Left ventricle myocardium inferior (tissue), 1 donor: ENCODE measurements around the gene NRG2. TPM values are rescaled to one million over a fixed set of nuclear protein-coding genes. Genes with fewer than 3 reads are reported as not detected.

Experiments
- DNase-seq: peaks from one replicate; pipeline ENCODE4 v3.0.0-alpha.2; 2020
- H3K27ac ChIP-seq: fragments of 200-600 bp; replicated peaks from 2 replicates; pipeline ENCODE4 v1.8.0; 2021
- H3K27me3 ChIP-seq: fragments of 200-600 bp; 2 replicates; pipeline ENCODE4 v1.8.0; 2021; ENCODE audit warnings: low read depth
- H3K36me3 ChIP-seq: fragments of 200-600 bp; 2 replicates; pipeline ENCODE4 v1.8.0; 2021
- H3K4me1 ChIP-seq: fragments of 200-600 bp; 2 replicates; pipeline ENCODE4 v1.8.0; 2021
- H3K4me3 ChIP-seq: fragments of 200-600 bp; 2 replicates; pipeline ENCODE4 v1.8.0; 2021; ENCODE audit warnings: mild to moderate bottlenecking, moderate library complexity
- H3K9me3 ChIP-seq: fragments of 200-600 bp; replicated peaks from 2 replicates; pipeline ENCODE4 v1.8.0; 2021
- CTCF ChIP-seq: fragments of 200-600 bp; IDR thresholded peaks from 2 replicates; pipeline ENCODE4 v1.8.0; 2021; ENCODE audit warnings: antibody characterized with exemption, mild to moderate bottlenecking, borderline replicate concordance
- intact Hi-C: fragments of 100-400 bp; cut with micrococcal nuclease; formaldehyde crosslinking; loops from one replicate; pipeline ENCODE4 v1.11.0; 2022
- total RNA-seq: library from RNA; stranded (reverse); fragmentation: NEBNext Ultra II Directional; extraction: Animal tissue kit (Norgen Biotek cat#: 25700); gene quantifications from one replicate; pipeline ENCODE4 v1.2.1, GENCODE V29; 2021
- donor health status: DM: no; HTN: yes; CAD: no; lungs with severe emphysema.

The NRG2 gene
- total RNA-seq, 1 donor from 2014 or later = 3.1 TPM

- TF ChIP-seq CTCF = no peak
- no peak overlapping the region for H3K27ac ChIP-seq
These were observed 60.2 kb downstream of the NRG2 start for GRCh38 chr5:139982975-139983240.

DNA sequence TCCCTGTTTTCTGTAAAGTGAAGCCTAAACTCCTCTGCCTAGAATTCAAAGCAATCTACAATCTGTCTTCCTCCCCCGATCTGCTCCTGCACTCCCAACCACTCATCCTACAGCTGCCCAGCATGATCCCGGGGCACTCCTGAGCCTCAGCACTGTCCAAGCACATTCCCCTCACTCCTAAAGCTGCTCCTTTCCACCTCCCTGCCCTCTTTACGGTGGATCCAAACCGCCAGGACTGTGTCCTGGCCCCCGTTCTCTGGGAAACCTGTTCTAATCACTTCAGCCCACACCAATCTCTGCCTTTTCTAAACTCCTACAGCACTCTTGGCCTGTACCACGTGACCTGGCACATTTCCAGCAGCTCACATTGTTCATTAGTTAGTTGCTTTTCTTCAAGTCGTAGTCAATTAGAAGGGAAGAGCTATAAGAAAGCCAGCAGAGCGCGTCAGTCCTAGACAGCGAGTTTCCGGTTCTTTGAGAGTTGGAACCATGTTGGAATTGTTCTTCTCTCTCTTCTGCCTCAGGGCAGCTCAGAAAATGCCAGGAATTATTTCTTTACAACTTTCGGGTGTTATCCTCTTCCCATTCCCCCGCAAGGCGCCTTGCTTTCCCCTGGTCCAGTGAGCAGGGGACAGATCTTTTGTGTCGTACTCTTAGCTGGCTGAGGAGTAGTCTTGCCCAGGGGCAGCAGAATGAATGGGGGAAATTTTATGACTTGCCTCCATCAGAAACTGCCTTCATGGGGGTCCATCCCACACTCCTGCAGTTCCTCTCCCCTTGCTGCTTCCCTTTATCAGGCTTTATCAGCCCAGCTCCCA lies 60.7 kb downstream of the NRG2 start:
- intact Hi-C loops = no loop called here
- H3K9me3 ChIP-seq = no peaks in the 10 kb centered on the region
- H3K4me1 ChIP-seq = peaks cover 47% of the 10 kb centered on the region
- peak; percentile 29 for DNase-seq
- no peak for TF ChIP-seq CTCF
- H3K27me3 ChIP-seq = no peaks in the 10 kb centered on the region
- no peak overlapping the region for H3K4me3 ChIP-seq
- no peak overlapping the region for H3K27ac ChIP-seq
- no peaks in the 10 kb centered on the region for H3K36me3 ChIP-seq

More at GRCh38 chr5:139982975-139983240, 60.2 kb downstream of the NRG2 start:
- intact Hi-C loops = no loop called here
- Histone ChIP-seq H3K27me3 (no peaks in the 10 kb centered on the region), H3K9me3 (no peaks in the 10 kb centered on the region), H3K4me3 (no peak overlapping the region), H3K36me3 (no peaks in the 10 kb centered on the region), H3K4me1 (peaks cover 47% of the 10 kb centered on the region)
- DNase-seq = no peak

DNA sequence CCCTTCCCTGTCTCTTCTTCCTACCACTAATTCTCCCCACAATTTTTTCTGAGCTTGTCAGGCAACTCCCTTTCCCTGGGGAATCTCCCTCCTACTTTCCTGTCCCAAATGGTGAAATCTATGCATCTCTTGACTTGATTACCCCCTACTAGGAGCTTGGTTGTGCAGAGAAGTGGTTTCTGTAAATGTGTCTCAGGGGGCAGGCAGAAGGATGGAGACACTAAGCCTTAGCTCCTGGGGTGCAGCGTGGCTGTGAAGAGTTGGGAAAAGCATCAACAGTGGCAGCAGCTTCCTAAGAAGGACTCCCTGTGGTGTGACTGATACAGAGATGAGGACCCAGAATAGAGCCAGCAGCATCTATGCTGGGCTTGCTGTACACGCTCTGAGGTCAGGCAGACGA lies 62.3 kb downstream of the NRG2 start:
- no peaks in the 10 kb centered on the region for H3K36me3 ChIP-seq
- TF ChIP-seq CTCF = no peak
- intact Hi-C loops = no loop called here
- H3K27me3 ChIP-seq = no peaks in the 10 kb centered on the region
- no peak for DNase-seq
- H3K27ac ChIP-seq = no peak overlapping the region
- peaks cover 46% of the 10 kb centered on the region for H3K4me1 ChIP-seq
- no peak overlapping the region for H3K4me3 ChIP-seq
- no peaks in the 10 kb centered on the region for H3K9me3 ChIP-seq

DNA sequence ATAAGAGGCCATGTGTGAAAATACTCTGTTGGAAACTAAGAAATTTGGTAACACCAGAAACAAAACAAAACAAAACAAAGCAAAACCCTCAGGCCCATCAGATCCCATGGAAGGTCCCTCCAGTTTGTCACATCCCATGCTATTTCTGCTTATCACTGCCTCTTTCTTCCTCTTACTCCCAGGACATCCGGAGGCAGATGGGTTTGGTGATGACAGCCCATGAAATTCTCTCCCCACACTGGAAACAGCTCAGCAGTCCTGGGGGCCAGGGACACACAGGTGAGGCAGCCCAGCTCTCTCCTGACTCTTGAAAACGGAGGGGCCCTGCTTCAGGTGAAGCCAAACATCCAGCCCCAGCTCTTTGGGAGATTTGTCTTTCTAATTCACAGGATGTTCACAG lies 63.2 kb downstream of the NRG2 start:
- Histone ChIP-seq H3K36me3 (no peaks in the 10 kb centered on the region), H3K9me3 (no peaks in the 10 kb centered on the region), H3K4me3 (no peak overlapping the region), H3K27ac (no peak overlapping the region), H3K27me3 (no peaks in the 10 kb centered on the region), H3K4me1 (peaks cover 46% of the 10 kb centered on the region)
- TF ChIP-seq CTCF = no peak
- intact Hi-C loops = no loop called here
- no peak for DNase-seq

- peaks cover 43% of the 10 kb centered on the region for H3K4me1 ChIP-seq
- no peak for DNase-seq
- H3K4me3 ChIP-seq = no peak overlapping the region
- H3K36me3 ChIP-seq = no peaks in the 10 kb centered on the region
- intact Hi-C loops = no loop called here
- H3K27me3 ChIP-seq = no peaks in the 10 kb centered on the region
- H3K27ac ChIP-seq = no peak overlapping the region
- H3K9me3 ChIP-seq = no peaks in the 10 kb centered on the region
- TF ChIP-seq CTCF = no peak
These were observed 63.6 kb downstream of the NRG2 start for GRCh38 chr5:139979518-139979917.
